ENCODE results near the gene APOC3.

DNA sequence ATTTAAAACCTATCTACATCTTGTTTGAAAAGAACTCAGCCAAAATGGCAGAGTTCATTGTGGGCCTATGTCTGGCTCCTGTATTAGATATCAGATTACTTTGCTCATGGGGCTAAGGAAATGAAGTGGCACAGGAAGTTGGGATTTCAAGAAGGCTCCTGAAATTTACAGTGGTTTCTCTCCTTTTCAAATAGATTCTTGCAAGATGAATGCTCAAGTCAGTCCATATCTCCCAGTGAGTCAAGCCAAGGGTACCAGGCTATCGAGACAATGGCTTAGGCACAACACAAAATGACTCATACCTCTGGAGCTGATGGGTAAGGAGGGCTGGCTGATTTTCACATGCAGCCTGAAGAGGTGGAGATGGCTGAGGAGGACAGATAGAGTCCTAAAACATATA lies 31.8 kb downstream of the APOC3 start:
- TF ChIP-seq, protein P1, sequence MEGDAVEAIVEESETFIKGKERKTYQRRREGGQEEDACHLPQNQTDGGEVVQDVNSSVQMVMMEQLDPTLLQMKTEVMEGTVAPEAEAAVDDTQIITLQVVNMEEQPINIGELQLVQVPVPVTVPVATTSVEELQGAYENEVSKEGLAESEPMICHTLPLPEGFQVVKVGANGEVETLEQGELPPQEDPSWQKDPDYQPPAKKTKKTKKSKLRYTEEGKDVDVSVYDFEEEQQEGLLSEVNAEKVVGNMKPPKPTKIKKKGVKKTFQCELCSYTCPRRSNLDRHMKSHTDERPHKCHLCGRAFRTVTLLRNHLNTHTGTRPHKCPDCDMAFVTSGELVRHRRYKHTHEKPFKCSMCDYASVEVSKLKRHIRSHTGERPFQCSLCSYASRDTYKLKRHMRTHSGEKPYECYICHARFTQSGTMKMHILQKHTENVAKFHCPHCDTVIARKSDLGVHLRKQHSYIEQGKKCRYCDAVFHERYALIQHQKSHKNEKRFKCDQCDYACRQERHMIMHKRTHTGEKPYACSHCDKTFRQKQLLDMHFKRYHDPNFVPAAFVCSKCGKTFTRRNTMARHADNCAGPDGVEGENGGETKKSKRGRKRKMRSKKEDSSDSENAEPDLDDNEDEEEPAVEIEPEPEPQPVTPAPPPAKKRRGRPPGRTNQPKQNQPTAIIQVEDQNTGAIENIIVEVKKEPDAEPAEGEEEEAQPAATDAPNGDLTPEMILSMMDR (IDR thresholded peaks at IDR 0.05) = no peak
- no peak for TF ChIP-seq POLR2A (IDR thresholded peaks at IDR 0.05)
